Measurements from ENCODE around the gene MICAL2. TPM values are rescaled to one million over a fixed set of nuclear protein-coding genes. Genes with fewer than 3 reads are reported as not detected.

The MICAL2 gene
- total RNA-seq, 1 experiment from 2014 or later: 173 TPM

DNA sequence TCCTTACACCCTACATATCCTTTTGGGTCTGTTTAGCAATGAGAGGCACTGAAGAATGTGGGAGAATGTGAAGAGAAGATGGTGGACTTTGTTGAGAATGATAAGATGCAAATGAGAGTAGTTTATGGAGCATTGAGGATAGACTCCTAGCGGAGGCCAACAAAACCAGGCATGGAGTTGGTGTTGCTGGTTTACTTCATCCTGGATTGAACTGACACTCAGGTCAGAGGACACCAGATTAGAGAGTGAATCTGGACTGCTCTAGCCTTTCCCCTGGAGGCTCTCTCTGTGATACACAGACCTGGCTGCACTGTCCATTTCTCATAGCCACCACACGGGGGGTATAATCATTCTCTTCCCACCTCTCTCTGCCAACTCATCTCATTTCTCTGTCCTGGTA lies 98.7 kb downstream of the MICAL2 start:
- DNase-seq (ENCODE audit: low read depth): no peak

DNA sequence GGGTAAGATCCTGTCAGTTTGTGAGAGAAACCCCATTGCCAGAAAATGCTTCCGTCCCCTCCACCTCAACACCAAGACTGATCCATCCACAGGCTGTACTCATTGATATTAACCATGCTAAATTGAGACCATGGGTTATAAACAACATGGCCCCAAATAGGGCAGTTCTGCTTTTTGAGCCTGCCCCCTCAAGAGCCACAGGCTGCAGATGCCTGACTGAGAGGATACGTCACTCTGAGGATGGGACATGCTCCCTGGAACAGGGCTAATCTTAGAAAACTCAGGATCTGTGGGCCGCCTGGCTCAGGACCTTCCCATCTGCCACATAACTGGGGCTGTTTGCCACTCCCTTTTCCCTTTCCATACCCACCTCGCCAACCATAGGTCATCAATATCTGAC lies 99.8 kb downstream of the MICAL2 start:
- DNase-seq (ENCODE audit: low read depth): no peak

DNA sequence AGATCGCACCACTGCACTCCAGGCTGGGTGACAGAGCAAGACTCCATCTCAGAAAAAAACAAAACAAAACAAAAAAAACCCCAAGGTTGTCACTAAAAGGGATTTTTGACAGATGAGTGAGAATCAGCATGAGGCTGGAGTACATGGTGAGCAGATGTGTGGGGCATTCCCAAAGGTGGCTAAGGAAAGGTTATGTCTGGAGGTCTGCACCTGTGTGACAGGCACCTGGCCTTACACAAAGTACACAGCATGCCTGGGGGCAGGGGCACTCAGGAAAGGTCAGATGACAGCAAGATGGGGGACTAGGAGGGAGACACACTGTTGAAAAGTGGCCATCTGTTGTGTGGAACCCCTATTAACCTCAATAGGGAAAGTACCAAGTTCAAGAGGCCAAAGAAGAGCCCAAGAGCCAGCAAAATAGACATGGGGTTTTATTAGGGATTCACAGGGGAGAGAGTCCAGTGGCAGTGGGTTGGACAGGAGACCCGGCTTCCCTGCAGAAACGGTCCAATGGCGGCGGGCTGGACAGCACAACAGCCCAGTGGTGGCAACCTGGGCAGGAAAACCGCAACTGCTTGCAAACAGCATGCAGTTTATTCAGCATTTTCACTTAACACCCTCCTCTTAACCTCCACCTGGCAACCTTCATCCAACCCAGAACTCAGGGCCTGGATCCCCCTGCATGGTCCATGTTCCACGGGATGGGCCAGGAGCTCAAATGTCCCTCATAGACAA lies 101.1 kb downstream of the MICAL2 start:
- DNase-seq (ENCODE audit: low read depth): no peak

DNA sequence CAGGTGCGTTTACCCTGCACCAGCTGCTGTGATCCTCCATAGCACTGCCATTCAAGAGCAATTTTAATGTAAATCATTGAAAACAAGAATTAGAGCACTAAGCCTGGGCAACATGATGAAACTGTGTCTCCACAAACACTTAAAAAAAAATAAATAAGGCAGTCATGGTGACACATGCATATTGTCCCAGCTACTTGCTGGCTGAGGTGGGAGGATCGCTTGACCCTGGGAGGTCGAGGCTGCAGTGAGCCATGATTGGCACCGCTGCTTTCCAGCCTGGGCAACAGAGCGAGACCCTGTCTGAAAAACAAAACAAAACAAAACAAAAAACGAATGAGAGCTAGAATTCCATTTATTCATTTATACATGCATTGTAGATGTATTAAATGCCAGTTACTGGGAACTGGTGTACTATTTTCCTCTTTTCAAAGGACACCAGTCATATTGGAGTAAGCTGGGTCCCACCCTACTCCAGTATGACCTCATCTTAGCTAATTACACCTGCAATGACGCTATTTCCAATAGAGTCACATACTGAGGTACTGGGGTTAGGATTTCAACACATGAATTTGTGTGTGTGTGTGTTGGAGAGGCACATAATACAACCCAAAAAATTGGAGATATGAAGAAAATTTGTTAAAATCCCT lies 101.9 kb downstream of the MICAL2 start:
- peak; percentile 35 for DNase-seq (ENCODE audit: low read depth)

DNA sequence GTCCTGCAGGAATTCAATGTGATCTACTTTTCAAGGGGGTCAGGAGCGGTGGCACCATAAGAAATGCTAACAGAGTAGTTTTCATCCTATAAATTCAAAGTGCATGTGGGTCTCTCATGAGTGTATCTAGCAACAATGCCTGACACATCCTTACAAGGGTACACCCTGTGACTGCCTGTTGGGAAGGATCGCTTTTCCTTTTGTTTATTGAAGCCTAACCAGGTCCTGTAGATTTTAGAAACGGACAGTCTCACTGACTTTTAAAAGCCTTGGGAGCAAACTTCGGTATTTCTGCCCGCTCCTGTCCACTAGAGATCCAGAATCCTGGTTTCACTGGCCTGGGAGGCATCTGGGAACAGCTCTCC lies 102.4 kb downstream of the MICAL2 start:
- no peak for DNase-seq (ENCODE audit: low read depth)

DNA sequence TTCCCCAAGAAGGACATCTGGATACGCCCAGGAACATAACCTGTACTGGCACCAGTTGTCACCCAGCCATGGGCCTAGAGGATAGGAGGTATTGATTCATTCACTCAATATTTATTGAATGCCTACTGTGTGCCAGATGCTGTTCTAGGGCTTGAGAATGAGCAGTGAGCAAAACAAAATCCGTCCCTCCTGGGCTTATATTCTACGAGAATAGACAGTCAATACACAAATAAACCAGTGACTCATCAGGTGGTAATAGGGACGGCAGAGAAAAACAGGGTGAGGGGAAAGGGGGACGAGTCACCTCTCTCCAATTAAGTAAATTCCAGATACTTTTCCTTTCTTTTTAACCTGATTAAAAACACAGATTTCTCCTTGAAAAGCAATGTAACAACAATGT lies 103.5 kb downstream of the MICAL2 start:
- peak; percentile 90 for DNase-seq (ENCODE audit: low read depth)

DNA sequence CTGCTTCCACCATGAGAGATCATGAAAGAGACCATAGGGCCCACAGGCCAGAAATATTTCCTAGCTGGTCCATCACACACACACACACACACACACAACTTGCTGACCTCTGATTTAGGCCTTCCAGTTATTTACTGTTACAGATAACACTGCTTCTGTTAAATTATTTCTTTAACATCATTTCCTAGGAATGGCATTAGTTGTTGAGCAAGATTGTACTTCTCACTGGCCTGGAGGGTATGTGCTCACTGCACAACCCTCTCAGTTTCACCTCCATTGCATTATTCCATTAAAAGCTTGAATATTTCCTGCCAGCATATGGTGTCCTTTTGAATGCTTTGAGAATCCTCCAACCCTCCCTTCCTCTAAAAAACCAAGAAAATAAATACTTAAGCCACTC lies 104.4 kb downstream of the MICAL2 start:
- no peak for DNase-seq (ENCODE audit: low read depth)

DNA sequence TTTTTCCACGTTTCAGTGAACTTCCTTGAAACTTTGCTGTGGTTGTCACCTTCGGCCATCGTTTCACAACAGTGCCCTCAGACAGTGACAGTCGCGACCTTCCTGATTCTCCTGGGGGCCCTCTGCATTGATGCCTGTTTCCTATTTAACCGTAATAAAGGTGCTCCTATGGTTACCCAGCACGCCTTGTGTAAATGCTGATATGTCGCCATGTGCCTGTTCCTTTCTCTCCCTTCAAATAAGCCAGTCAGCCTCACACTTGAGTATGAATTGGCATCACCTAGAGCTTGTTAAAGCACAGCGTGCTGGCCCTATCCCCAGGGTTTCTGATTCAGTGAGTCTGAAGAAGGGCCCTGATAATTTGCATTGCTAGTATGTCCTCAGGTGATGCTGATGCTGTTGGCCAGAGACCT lies 104.8 kb downstream of the MICAL2 start:
- no peak for DNase-seq (ENCODE audit: low read depth)

DNA sequence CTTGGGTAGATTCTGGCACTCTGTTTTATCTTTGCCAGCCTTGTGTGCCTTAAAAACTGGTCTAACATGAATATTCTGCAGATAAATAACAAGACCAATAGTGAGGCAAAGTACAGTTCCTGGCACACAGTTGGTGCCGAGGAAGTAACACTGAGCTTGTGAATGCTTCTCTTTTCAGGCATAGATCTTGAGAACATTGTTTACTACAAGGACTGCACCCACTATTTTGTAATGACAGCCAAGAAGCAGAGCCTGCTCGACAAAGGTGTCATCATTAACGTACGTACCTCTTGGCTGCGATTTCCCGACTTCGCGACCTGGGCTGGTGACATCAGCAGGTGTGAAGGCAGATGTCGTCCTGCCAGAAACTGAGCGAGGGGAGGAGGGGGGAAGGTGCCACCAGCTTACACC lies 105.7 kb downstream of the MICAL2 start:
- no peak for DNase-seq (ENCODE audit: low read depth)

DNA sequence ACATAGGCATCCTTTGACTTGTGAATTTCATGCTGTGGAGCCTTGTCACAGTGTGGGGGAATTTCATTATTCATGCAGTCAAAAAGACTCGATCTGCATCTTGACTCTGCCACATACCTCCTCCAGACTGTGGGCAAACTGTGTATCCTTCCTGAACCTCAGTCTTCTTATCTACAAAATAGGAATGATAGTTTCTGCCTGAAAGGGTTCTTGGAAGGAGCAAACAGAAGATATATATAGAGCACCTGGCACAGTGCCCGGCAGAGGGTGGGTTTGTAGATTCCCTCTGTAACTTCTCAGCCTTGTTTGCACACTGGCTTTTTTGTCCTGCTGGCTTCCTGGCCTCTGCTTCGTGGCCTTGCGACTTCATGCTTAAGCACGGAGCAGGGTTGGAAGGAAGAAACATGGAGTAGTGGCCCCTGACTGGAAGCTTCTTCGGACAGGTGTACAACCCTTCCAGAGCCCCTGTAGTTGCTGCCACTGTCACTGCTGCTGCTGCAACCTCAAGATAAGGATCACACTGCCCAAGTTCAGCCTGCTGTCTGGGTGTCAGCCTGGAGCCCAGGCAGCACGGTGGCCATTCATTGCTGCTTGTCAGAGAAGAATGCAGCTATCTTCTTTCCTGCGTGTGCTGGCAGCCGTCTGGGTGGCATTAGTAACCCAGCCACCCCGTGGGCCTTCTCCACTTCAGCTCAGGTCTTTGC lies 106.4 kb downstream of the MICAL2 start:
- DNase-seq (ENCODE audit: low read depth): no peak

DNA sequence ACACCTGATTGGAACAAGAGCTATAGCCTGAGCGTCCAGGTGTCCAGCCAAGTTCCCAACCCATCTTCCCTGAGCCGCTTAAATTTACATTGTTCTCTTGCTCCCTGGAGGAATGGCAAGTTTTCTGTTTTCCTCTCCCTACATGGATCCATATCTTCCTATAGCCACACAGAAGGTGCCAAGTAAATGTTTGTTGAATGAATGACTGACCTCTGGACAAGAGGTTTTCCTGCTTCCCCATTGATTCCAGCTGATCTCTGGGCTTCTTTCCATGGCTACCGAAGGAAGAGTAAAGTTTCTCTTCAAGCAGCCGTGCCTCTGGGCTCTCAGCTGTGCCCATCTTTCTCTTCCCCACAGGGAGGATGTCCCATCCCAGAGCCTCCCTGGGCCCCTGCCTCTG lies 107.5 kb downstream of the MICAL2 start:
- DNase-seq (ENCODE audit: low read depth): no peak

DNA sequence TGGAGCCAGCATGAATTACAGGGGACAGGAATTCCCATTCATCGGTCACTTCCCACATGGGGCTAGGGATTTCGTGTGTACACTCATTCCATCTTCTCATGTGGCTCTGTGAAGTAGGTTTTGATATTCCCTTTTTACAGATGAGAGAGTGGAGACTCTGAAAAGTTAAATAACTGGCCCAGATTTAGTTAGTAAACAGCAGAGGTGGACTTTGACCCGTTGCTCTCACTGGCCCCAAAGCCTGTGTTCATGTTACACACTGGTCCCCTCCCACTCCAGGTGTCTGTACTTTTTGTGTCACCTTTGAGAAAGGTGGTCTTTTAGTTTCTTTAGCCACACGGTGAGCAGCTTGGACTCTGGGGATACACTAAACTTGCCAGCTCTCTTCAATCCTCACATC lies 108.5 kb downstream of the MICAL2 start:
- DNase-seq (ENCODE audit: low read depth): no peak

DNA sequence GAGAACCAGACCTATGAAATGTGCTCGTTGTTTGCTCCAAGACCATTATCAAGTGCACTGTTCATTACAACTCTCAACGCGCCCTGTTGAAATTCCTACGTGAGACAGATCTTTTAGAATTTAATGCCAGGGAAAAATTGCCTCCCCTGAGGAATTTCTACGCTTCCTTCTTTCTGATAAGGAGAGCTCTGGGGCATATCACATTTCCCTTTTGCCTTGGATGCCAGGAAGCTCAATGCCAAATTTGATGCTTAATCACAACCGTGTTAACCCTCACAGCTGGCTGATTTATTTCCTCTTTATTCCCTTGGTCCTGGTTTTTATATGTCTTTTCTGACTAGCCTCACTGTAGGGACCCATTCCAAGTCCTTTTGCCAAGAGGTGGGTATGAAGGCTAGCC lies 109.4 kb downstream of the MICAL2 start:
- peak; percentile 27 for DNase-seq (ENCODE audit: low read depth)

DNA sequence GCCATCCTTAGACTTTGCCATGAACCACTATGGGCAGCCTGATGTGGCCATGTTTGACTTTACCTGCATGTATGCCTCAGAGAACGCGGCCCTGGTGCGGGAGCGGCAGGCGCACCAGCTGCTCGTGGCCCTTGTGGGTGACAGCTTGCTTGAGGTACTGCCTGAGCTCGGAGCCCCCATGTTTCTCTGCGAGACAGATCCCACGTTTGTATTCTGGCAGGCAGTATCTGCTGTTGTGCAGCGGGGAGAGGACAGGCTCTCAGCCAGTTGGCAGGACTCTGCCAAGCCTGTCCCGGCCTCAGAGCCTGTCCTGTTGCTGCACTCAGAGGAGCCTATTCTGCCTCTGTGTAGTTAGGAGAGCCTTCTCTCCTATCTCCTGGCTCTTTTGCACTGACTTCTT lies 109.9 kb downstream of the MICAL2 start:
- no peak for DNase-seq (ENCODE audit: low read depth)

DNA sequence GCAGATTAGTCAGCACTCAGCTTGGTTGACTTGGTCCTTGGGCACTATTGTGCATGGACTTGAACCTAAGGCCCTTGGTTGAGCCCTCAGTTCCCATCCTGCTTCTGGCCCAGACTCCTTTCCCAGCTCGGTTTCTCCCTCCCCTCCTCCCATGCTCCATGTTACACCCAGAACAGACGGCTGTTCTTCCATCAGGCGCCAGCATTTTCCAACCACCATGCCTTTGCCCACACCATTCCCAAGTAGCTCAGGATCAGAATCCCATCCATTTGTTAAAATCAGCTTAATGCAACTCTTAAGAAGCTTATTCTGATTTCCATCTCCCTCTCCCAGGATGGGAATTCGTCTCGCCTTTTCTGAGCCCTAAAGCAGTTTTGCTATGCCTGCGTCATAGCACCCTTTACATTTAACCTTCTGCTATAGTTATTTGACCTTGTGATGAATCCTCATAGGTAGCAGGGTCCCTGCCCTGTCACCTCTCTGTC lies 110.7 kb downstream of the MICAL2 start:
- no peak for DNase-seq (ENCODE audit: low read depth)

DNA sequence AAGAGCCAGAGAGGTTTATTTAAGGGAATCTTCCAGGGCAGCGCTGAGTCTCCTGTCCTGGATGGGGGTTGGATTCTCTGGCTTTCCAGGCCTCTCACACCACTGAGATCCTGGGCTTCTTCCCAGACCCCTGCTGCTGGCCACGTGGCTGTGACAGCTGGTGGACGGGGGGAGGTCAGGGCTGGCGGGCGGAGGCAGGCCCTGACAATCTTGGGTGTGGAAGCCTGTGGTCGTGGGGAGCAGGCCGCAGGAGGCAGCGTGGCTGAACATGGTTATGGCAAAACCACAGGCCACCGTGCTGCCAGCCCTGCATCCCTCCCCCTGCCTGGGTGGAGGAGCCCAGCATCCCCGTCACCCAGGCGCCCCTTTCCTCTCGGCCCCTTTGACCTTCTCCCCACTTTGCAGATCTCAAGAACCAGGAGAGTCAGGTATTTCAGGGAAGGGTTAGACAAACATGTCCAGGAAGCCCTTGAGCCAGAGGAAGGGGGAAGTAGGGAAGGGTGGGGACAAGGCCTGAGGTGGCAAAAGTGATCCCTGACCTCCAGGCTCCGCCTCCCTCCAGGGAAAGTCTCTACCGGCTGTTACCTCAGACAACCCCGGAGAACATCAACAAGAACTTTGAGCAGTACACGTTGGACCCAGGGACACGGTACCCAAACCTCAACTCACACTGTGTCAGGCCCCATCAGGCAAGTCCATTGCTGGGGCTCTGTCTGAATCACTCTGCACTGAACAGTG lies 111.8 kb downstream of the MICAL2 start:
- DNase-seq (ENCODE audit: low read depth): no peak

DNA sequence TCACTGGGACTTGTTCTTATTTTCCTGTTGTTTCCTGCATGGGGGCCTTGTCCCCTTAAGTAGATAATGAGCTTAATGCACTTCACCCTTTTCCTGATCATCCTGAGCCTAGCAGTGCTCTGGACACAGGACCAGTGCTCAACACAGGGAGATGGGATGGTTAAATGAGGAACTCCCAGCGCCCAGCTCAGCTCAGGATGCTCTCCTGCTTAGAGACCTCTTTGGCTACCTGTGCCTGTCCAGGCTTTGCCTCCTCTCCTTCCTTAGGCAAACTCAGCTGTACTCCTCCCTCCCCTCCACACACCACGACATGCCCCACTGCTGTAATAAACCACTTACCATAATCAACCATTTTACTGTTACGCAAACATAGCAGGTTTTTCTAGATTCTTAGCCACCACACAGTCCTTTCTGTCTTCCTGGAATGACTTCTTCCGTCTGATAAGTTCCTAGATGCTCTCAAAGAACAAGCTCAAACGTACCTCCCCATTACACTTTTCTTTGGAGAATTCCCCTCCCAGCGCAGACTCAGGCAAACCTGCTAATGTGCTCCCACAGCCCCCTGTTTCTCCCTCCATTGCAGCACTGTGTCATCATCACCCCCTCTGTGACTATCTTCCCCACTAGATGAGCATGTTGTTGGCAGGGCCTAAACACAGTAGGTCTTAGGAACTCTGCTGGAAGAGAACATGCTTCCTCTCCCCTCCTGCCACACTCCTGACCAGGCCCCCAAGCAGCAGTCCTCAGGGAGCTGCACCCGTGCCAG lies 113.6 kb downstream of the MICAL2 start:
- peak; percentile 44 for DNase-seq (ENCODE audit: low read depth)

DNA sequence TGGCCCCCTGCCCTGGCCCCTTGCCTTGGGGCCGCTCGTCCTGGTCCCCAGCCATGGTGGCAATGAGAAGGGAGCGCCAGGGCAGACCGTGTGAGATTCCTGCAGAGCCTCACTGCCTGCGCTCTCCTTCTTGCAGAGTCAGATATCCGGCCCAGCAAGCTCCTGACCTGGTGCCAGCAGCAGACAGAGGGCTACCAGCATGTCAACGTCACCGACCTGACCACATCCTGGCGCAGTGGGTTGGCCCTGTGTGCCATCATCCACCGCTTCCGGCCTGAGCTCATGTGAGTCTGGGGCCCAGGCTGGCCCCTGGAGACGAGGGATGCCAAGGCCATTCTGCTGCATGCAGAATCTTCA lies 114.1 kb downstream of the MICAL2 start:
- peak; percentile 99 for DNase-seq (ENCODE audit: low read depth)

DNA sequence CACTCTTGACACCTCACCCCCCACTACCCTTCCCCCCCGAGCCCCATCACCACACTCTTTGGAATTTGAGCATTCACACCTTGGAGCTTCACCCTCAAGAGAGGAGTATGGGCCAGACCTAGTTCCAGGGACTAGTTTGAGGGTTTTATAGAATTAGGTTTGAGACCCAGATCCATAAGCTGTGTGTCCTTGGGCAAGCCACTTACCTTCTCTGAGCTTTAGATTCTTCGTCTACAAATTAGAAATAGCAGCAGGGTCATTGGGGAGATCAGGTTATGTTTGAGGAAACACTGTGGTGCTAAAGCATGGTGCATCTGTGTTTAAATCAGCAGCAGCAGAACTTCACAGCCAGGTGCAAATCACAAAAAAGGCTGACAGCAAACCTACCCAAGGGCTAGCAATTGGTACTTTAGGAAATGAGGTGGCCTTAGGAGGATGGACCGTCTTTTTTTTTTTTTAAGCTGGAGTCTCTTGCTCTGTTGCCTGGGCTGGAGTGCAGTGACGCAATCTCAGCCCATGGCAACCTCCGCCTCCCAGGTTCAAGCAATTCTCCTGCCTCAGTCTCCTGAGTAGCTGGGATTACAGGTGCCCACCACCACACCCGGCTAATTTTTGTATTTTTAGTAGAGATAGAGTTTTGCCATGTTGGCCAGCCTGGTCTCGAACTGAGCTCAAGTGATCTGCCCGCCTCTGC lies 114.8 kb downstream of the MICAL2 start:
- no peak for DNase-seq (ENCODE audit: low read depth)

DNA sequence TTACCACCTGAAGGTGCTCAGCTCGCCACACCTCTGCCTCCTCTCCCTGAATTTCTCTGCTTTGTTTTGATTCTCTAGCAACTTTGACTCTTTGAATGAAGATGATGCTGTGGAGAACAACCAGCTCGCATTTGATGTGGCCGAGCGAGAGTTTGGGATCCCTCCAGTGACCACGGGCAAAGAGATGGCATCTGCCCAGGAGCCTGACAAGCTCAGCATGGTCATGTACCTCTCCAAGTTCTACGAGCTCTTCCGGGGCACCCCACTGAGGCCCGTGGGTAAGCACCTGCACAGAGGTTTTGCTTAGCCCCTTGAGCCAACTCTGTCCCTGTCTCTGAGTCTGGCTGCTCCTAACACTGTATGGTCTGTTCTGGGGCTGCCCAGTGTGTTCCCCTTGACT lies 115.7 kb downstream of the MICAL2 start:
- DNase-seq (ENCODE audit: low read depth): no peak
